Left colon (tissue), 2 donors: ENCODE data around the gene CARD11. TPM values are rescaled to one million over a fixed set of nuclear protein-coding genes. Genes with fewer than 3 reads are reported as not detected.

ENCODE experiments used
- ATAC-seq: fragments of 200-7000 bp; cut with Tn5 transposase; one replicate; pipeline ENCODE4 v1.9.1; 2020; ENCODE audit warnings: mild to moderate bottlenecking, moderate library complexity
- DNase-seq, 2 donors: peaks; one replicate each; pipeline ENCODE4 v3.0.0-alpha.2; 2020
- intact Hi-C, 2 donors: fragments of 100-400 bp; cut with DNase I in 1 of 2; cut with micrococcal nuclease in 1 of 2; formaldehyde crosslinking; loops; one replicate each; pipeline versions ENCODE4 v1.11.2 to v1.14.0; 2022; cut with DNase I, micrococcal nuclease
- total RNA-seq, 2 donors: library from RNA; stranded (reverse); fragmentation: NEBNext Ultra II Directional; extraction: Animal tissue kit (Norgen Biotek cat#: 25700); gene quantifications; one replicate each; pipeline ENCODE4 v1.2.1, GENCODE V29; 2021
- donor health status: DM: no; HTN: no; CAD: no.
- donor health status: DM: yes; HTN: yes; CAD: no.

The CARD11 gene
- total RNA-seq, 2 donors from 2014 or later = 2.0 to 2.8 TPM

DNA sequence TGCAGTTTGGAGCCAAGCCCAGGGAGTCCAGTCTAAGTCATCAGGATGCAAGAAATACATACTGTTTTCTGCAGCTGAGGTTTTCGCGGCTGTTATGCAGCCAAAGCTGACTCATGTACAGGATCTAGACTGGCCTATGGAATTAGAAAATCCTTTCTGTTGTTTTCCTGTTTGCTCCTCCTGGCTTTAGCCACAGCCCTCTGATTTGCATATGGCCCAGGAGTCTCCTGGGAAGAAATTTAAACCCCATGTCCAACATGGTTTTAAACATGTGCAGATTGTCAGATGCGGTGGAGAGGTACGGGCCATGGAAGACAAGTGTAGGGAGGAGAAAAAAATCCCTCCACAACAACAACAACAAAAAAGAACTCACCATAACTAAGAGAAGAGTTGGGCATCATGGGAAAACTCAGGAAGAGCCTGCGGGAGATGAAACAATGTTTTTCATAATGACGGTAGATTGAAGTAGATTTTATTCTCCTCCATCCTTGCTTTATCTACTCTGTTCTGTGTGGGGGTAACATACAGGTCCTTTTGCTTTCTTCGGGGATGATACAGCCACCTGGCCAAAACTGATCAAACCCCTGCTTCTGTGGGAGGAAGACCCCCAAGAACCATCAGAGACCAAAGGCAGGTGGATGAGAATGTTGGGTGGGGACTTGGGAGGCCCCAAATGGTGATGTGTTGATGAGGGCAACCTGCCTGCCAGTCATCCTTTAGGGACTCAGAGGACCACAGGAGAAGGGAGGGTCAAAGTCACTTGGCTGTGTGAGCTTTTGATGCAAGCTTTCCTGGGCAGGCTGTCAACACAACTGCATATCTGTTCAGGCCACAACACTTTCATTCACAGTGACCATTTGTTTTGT, 169.7 kb downstream of the CARD11 start:
- intact Hi-C loops = no loop called here
- DNase-seq (no peak), ATAC-seq (no peak)

DNA sequence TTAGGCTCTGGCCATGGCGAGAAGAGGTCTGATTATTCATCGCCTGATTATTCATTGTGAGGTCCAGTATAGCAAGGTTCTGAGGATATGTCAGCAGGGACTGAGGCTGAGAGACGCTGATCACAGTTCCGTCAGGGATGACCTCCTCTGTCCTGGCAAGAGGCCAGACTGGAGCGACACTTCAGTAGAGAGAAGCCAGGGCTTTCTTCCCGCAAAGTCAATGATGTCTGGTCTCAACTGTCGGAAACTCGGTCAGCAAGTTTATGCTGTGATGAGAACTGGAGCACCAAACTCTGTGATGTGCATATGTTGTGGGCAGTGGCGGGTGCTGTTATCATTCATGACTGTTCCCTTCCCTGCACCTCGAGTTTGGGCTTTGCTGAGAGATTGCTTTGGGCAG, 170.5 kb downstream of the CARD11 start:
- intact Hi-C loops = no loop called here
- ATAC-seq (no peak), DNase-seq (no peak)

- intact Hi-C loops = no loop called here
- no peak for ATAC-seq
- no peak for DNase-seq
These were observed 171.3 kb downstream of the CARD11 start for GRCh38 chr7:2872296-2872874.

DNA sequence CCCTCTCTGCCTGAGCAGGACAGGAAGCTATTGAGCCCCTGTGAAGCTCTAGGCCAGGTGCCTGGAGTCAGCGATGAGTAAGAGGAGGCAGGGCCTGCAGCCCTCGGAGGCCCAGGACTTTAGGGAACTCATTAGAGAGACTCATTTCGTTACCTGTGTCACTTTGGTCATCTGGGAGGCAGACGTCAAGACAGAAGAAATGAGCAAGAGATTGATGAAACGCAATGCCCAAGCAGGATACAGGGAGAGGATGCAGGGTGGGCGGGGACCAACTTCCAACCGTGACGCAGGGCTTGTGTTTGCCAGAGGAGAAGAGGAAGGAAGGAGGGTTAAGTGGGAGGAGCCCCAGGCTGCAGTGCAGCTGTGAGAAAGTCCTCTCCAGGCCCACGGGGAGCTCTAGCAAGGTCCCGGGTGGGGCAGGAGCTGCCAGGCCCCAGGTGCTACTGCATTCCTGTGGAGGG, 173.2 kb downstream of the CARD11 start:
- DNase-seq (peak; percentile 69 to 74), ATAC-seq (peak; percentile 89)
- intact Hi-C loops = no loop called here

GRCh38 chr7:2869981-2870380, 173.7 kb downstream of the CARD11 start:
- intact Hi-C loops = loop anchor here in 1 of 2 donors (10.0 kb wide), 1 partner anchor 285 kb away; no protein-coding TSS in a partner anchor
- DNase-seq (no peak), ATAC-seq (no peak)

- no peak for ATAC-seq
- no peak for DNase-seq
- intact Hi-C loops = loop anchor here in 1 of 2 donors (10.0 kb wide), 1 partner anchor 288 kb away; no protein-coding TSS in a partner anchor
These were observed 177.1 kb downstream of the CARD11 start for GRCh38 chr7:2866601-2867000.

DNA sequence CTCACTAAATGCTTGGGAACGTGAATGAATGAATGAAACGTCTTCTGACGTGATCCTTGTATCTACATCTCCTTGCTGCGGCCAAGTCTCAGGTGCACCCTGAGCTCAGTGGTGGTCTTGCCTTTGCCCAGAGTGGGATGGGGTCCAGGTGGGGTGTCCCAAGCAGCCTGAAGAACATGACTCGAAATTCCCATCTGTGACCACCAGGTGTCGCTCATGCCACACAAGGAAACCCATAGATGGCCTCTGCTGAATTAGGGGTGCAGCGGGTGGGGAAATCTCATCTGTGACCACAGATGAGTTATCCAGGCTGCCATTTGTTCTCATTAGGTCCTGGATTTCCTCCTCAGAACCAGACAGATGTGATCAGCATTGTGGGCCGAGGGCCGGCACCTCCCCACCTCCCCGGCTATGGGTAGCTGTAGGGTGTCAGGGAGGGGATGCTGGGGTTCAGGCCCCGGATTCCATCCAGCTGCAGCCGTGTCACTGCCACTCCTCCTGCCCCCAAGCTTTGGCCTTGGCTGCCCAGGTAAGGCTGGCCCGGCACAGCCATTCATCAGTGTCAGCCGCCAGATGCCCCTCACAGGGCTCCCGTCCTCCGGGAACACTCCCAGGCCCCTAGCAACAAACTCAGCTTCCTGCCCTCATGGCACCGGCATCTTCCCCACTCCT, 178.5 kb downstream of the CARD11 start:
- DNase-seq = peak; percentile 56 to 77
- peak; percentile 40 for ATAC-seq
- intact Hi-C loops = loop anchor here in 1 of 2 donors (10.0 kb wide), 1 partner anchor 290 kb away; no protein-coding TSS in a partner anchor

DNA sequence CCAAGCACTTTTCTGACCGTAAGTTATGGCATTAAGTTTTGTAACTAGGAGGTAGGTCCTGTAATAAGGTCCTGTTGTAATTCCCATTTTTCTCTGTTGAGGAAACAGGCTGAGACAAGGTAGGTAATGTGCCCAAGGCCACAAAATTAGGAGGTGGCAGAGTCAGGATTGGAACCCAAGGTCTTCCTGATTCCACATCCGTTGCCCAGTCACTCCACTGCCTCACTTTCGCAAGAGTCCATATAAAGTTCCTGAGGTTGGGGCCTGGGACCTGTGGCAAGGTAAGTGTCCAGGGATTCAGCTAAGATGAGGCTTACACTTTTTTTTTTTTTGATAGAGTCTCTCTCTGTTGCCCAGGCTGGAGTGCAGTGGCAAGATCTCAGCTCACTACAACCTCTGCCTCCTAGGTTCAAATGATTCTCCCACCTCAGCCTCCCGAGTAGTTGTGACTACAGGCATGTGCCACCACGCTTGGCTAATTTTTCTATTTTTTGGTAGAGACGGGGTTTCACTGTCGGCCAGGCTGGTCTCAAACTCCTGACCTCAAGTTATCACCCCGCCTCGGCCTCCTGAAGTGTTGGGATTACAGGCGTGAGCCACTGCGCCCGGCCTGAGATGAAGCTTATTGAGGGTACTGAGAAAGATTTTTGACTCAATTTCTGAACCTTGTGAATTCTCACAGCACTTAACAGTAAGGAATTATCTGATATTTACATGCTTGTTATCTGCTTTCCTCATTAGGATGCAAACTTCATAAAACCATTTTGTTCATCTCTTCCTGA, 179.3 kb downstream of the CARD11 start:
- intact Hi-C loops = loop anchor here in 1 of 2 donors (10.0 kb wide), 1 partner anchor 290 kb away; no protein-coding TSS in a partner anchor
- DNase-seq (no peak), ATAC-seq (no peak)

DNA sequence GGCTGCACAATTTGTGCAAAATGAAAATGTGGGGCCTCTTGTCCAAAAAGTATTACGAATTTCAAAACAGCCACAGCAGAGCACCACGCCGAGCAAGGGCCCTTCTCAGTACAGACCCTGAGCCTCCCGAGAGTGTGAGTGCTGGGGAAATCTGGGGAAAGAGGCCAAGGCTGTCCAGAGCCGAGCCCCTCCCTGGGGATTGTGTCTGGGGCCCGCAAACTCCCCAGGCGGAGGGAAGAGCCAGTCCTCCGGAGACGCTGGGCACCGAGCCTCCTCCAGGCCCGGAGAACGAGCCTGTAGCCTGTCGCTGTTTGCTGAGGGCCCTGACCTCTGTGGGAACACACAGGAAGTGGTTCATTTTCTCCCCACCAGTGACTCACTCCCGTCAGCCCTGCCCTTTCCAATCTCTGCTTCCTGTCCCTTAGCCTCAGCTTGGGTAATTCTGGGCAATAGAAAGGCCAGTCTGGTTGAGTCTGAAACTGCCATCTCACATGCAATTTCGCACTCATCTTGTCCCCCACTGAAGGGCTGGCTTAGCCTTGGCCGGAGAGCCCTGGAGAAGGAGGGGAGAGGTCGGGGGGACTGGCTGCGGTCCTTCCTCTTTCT, 180.1 kb downstream of the CARD11 start:
- intact Hi-C loops = loop anchor here in 1 of 2 donors (10.0 kb wide), 1 partner anchor 291 kb away; no protein-coding TSS in a partner anchor
- peak; percentile 60 to 76 for DNase-seq
- ATAC-seq = peak; percentile 94

DNA sequence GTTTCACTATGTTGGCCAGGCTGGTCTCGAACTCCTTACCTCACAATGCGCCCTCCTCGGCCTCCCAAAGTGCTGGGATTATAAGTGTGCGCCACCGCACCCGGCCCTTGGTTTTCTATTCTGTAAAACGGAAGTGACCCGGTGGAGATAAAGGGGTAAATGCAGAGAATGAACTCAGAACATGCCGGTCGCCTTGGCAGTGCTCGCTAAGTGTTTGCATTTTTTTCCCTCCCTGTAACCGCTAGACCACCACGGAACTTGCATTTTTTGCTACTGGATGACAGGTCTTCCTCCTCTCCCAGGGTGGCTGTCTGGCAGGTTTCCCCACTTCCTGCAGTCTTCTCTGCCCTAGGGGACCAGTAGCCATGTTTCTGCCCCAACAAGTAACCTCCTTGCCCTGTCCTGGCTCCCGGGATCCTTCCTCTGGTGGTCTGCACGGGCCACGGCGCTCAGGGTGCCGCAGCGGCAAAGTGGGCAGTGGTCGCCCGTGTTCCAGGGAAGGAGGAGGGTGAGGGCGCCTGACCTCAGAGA, 180.8 kb downstream of the CARD11 start:
- ATAC-seq = no peak
- intact Hi-C loops = loop anchor here in 1 of 2 donors (10.0 kb wide), 1 partner anchor 292 kb away; no protein-coding TSS in a partner anchor
- no peak for DNase-seq

DNA sequence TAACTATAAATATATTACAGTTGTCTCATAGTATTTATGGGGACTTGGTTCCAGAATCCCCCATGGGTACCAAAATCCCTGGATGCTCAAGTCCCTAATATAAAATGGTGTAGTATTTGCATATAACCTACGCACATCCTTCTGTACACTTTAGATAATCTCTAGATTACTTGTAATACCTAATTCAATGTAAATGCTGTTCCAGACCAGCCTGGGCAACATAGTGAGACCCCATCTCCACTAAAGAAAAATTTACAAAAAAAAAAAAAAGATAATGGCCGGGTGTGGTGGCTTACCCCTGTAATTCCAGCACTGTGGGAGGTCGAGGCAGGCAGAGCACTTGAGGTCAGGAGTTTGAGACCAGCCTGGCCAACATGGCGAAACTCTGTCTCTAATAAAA, 182.2 kb downstream of the CARD11 start:
- no peak for ATAC-seq
- intact Hi-C loops = loop anchor here in 1 of 2 donors (10.0 kb wide), 1 partner anchor 293 kb away; no protein-coding TSS in a partner anchor
- DNase-seq = no peak

DNA sequence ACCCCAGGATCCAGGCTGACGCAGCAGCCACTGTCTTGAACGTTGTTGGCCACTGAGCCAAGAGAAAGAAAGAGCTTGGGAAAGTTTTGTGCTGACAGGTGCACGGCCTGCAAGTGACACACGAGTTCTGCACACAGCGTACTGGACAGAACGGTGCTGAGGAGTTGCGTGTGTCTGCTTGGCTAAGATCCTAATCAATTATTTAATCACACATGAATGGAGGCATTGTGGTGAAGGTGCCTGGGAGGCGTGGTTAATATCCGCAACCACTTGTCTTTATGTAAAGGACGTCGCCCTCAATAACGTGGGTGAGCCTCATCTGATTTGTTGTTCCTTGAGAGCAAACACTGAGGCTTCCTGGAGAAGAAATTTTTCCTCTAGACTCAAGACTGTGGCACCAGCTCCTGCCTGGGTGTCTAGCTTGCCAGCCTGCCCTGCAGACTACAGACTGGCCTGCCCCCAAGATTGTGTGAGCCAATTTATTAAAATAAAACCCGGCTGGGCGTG, 183.0 kb downstream of the CARD11 start:
- DNase-seq = no peak
- peak; percentile 36 for ATAC-seq
- intact Hi-C loops = loop anchor here in 1 of 2 donors (10.0 kb wide), 1 partner anchor 294 kb away; no protein-coding TSS in a partner anchor

DNA sequence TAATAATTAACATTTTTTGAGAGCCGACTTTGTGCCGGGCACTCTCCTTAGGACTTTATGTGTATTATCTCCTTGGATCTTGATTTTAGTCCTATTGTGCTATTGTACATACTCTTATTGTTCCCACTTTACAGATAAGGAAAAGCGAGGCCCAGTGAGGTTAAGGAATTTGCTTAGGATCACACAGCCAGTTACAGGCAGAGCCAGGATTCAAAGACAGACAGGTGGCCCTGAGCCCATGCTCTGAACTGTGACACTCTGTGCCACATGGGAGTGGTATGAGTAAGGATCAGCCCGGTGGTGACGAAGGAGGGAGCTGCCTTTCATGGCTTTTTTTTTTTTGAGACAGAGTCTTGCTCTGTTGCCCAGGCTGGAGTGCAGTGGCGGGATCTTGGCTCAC, 183.7 kb downstream of the CARD11 start:
- intact Hi-C loops = loop anchor here in 1 of 2 donors (10.0 kb wide), 1 partner anchor 295 kb away; no protein-coding TSS in a partner anchor
- DNase-seq (no peak), ATAC-seq (no peak)

DNA sequence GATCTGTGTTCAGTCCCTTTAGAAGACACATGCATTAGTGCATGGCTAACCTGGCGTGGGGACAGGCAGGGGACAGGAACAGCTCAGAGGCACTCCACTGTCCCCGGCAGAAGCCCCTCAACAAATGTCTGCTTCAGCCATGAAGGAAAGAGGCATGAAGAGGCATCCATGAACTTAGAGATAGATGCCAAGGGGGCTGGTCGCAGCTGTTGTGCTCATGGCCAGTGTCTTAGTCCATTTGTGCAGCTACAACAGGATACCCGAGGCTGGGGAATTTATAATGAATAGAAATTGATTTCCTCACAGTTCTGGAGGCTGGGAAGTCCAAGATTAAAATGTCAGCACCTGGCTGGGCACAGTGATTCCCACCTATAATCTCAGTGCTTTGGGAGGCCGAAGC, 185.0 kb downstream of the CARD11 start:
- intact Hi-C loops = no loop called here
- ATAC-seq = no peak
- no peak for DNase-seq

DNA sequence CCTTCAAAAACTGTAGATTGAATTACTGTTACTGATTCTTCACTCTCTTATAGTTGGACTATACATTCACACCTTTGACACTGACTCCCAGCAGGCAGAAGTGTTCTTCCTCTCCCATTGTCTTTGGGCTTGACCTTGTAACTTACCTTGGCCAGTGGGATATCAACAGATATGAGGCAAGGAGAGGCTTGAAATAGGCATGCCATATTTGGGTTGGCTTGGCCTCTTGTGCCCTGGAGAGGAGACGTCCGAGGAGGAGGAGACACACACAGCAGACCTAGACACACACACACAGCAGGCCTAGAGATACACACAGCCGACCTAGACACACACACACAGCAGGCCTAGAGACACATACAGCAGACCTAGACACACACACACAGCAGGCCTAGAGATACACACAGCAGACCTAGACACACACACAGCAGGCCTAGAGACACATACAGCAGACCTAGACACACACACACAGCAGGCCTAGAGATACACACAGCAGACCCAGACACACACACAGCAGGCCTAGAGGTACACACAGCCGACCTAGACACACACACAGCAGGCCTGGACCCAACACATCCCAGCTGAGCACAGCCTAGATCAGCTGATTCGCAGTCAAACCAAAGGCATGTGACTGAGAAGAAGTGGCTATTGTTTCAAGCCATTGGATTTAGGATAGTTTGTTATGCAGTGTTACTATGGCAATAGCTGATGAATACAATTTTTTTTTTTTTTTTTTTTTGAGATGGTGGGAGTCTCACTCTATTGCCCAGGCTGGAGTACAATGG, 187.1 kb downstream of the CARD11 start:
- ATAC-seq (no peak), DNase-seq (no peak)
- intact Hi-C loops = no loop called here
